ENCODE data around the gene KIF18B. TPM values are rescaled to one million over a fixed set of nuclear protein-coding genes. Genes with fewer than 3 reads are reported as not detected.

Gene KIF18B
- total RNA-seq, 1 donor from 2014 or later: 0.89 TPM

DNA sequence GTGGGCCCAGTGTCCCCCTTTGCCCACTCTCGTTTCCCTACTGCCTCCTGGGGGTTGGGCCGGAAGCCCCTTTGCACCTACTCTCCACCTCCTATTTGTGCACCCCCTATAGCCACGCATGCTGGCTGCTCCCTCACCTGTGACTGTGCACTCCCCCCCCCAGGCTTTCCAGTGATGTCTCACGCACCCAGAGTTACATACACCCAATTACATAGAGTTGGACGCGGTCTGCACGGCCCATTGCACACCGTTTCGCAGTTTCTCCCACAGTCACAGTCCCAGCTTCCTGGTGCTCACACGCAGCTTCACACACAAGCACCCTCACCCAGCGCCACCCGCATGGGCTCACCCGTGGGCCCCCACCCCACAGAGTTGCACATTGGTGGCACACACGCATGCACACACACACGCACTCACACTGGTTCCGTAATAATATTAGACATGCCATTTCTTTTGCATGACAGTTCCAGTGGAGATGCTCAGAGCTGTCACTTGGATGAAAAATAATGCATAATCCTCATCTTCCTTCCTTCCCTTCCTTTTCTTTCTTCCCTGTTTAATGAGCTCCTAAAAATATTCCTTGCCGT is 42.1 kb upstream of the KIF18B start:
- intact Hi-C loops (cut with DNase I): no loop called here
- no peak overlapping the region for H3K27ac ChIP-seq
- H3K4me1 ChIP-seq: no peaks in the 10 kb centered on the region
- no peaks in the 10 kb centered on the region for H3K9me3 ChIP-seq
- no peak overlapping the region for H3K4me3 ChIP-seq
- TF ChIP-seq, protein P1, sequence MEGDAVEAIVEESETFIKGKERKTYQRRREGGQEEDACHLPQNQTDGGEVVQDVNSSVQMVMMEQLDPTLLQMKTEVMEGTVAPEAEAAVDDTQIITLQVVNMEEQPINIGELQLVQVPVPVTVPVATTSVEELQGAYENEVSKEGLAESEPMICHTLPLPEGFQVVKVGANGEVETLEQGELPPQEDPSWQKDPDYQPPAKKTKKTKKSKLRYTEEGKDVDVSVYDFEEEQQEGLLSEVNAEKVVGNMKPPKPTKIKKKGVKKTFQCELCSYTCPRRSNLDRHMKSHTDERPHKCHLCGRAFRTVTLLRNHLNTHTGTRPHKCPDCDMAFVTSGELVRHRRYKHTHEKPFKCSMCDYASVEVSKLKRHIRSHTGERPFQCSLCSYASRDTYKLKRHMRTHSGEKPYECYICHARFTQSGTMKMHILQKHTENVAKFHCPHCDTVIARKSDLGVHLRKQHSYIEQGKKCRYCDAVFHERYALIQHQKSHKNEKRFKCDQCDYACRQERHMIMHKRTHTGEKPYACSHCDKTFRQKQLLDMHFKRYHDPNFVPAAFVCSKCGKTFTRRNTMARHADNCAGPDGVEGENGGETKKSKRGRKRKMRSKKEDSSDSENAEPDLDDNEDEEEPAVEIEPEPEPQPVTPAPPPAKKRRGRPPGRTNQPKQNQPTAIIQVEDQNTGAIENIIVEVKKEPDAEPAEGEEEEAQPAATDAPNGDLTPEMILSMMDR (IDR thresholded peaks at IDR 0.05): no peak
- no peak for ATAC-seq
- peaks cover 34% of the 10 kb centered on the region for H3K27me3 ChIP-seq (ENCODE audit: low read depth)
- H3K36me3 ChIP-seq: no peaks in the 10 kb centered on the region
- DNase-seq: no peak

DNA sequence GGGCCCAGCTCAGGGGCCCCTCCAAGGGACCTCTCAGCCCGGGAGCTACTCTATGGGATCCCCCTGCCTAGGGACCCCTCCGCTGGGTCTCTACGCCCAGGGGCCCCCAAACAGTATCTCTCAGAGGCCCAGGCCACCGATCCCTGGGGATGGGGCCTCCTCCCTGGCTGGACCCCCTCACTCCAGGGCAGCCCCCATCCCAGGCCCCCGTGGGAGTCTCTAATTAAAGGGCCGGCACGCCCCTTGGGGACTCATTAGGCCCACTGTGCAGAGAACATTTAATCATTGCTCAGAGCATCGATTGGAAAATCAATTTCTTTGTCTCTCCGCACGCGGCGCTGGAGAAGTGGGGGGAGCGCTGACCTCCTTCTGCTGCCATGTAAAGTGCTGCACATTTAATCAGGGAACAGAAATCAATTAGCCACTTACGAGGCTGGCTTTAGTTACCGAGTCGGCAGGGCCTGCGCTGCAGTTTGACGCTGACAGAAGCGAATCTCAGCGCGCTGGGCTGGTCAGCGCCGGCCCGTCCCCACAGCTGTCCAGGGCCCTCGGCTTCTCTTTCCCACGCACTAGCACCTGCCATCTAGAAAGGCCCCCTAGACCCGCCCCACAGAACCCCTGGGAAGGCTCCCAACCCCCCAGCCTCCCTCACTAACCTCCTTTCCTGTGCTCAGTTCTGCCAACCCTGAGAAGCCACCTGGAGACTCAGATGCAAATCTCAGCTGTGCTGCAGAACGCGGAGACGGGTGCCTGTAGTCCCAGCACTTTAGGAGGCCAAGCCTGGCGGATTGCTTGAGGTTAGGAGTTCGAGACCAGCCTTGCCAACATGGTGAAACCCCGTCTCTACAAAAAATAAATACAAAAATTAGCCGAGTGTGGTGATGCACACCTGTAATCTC is 40.7 kb upstream of the KIF18B start:
- H3K36me3 ChIP-seq: no peaks in the 10 kb centered on the region
- H3K4me1 ChIP-seq: no peaks in the 10 kb centered on the region
- H3K27me3 ChIP-seq (ENCODE audit: low read depth): peaks cover 34% of the 10 kb centered on the region
- no peak overlapping the region for H3K4me3 ChIP-seq
- TF ChIP-seq, protein P1 (IDR thresholded peaks at IDR 0.05): no peak
- H3K27ac ChIP-seq: no peak overlapping the region
- H3K9me3 ChIP-seq: no peaks in the 10 kb centered on the region
- intact Hi-C loops (cut with DNase I): no loop called here
- ATAC-seq (peak in 1 of 2 donors; percentile 25), DNase-seq (no peak)

DNA sequence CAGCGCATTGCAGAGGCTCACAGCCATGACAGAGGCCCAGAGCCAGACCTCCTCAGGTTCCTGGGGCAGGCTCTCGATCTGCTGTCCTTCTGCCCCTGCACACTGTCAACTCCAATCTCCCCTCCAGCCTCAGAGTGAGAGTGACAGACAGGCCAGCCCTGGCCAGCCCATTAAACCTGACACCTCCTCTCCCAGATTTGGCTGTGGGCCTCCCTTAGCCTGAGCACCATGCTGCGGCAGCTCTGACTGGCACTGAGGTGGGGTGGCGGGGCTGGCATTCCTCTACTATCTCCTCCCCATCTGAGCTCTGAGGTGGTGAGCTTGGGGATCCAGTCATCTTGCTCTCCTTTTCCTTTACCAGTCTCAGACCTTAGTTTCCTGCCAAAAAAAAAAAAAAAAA is 36.0 kb upstream of the KIF18B start:
- DNase-seq: no peak
- intact Hi-C loops (cut with DNase I): no loop called here

DNA sequence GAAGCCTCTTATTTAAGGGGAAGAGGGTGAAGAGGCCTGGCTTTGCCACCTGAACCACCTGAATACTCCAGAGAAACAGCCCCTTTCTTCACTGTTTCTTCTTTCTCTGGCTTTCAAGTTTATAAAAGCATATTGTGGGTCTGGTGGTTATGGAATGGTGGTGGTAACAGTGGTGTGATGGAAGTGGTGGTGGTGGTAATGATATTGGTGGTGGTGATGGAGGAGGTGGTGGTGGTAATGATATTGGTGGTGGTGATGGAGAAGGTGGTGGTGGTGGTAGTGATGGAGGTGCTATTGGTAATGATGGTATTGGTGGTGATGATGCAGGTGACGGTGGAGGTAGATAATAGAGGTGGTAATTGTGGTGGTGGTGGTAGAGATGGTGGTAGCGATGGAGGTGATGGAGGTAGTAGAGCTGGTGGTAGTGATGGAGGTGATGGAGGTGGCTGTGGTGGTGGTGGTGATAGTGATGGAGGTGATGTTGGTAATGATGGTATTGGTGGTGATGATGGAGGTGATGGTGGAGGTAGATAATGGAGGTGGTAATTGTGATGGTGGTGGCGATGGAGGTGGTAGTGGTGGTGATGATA is 34.6 kb upstream of the KIF18B start:
- ATAC-seq: no peak

More for the DNA sequence above, 36.0 kb upstream of the KIF18B start:
- Histone ChIP-seq H3K4me1 (peaks cover 22% of the 10 kb centered on the region), H3K4me3 (no peak overlapping the region), H3K9me3 (no peaks in the 10 kb centered on the region), H3K27ac (no peak overlapping the region), H3K27me3 (ENCODE audit: low read depth) (peaks cover 28% of the 10 kb centered on the region), H3K36me3 (no peaks in the 10 kb centered on the region)
- TF ChIP-seq, protein P1 (IDR thresholded peaks at IDR 0.05): no peak
- no peak for ATAC-seq

More for the DNA sequence above, 34.6 kb upstream of the KIF18B start:
- Histone ChIP-seq H3K9me3 (no peaks in the 10 kb centered on the region), H3K27me3 (ENCODE audit: low read depth) (peaks cover 26% of the 10 kb centered on the region), H3K27ac (no peak overlapping the region), H3K36me3 (no peaks in the 10 kb centered on the region), H3K4me3 (no peak overlapping the region), H3K4me1 (peaks cover 26% of the 10 kb centered on the region)
- TF ChIP-seq, protein P1 (IDR thresholded peaks at IDR 0.05): no peak
- no peak for DNase-seq
- intact Hi-C loops (cut with DNase I): no loop called here
